GM20000 (cell line): ENCODE results near the gene CLN5.

Source experiments
- DNase-seq: peaks from one replicate; pipeline ENCODE4 v3.0.0; 2012; ENCODE audit warnings: low spot score
- TF ChIP-seq, protein P1 (sequence below): IDR thresholded peaks from 2 replicates; pipeline ENCODE4 v1.5.1; 2012; ENCODE audit warnings: mild to moderate bottlenecking, control low read depth; ENCODE audit errors: extremely low read depth, missing control alignments

The CLN5 gene

DNA sequence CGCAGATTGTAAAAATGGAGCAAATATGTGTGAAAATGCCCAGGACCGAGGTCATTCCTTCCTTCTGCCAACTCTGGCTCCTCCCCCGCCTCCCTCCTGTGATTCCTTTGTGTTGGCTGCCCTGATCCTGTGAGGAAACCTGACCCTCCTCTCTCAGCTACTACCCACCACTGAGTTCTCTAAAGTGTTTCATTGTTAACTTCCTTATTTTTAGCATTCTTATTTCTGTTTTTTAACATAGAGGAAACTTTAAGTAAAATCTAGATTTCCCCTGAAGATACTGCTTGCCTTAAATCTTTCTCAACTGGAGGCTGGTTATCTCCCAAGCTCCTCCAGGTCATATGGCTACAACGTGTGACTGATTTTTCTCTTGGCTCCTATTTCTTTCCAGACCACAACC lies 56.8 kb downstream of the CLN5 start:
- TF ChIP-seq, protein P1, sequence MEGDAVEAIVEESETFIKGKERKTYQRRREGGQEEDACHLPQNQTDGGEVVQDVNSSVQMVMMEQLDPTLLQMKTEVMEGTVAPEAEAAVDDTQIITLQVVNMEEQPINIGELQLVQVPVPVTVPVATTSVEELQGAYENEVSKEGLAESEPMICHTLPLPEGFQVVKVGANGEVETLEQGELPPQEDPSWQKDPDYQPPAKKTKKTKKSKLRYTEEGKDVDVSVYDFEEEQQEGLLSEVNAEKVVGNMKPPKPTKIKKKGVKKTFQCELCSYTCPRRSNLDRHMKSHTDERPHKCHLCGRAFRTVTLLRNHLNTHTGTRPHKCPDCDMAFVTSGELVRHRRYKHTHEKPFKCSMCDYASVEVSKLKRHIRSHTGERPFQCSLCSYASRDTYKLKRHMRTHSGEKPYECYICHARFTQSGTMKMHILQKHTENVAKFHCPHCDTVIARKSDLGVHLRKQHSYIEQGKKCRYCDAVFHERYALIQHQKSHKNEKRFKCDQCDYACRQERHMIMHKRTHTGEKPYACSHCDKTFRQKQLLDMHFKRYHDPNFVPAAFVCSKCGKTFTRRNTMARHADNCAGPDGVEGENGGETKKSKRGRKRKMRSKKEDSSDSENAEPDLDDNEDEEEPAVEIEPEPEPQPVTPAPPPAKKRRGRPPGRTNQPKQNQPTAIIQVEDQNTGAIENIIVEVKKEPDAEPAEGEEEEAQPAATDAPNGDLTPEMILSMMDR: no peak
- DNase-seq: no peak

DNA sequence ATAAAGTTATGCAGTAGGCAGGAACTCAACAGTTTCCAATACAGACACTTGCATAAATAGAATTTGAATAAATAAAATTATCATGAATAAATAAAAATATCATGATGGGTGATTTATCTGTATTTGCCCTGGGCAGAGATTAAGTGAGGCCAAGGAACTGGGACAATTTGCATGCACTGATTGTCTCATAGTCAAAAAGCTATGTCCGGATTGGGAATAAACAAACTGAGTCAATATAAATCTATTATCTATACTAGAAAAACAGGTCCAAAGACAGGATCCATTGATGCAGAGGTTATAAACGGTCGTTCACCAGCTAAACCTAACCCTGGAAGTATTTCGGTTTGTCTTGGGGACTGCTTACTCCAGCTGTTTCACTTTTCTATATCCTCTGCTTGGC lies 61.3 kb downstream of the CLN5 start:
- TF ChIP-seq, protein P1: no peak
- DNase-seq: no peak
